AG04450 (cell line): Measurements from ENCODE around the gene NKX1-1. TPM values are rescaled to one million over a fixed set of nuclear protein-coding genes. Genes with fewer than 3 reads are reported as not detected.

ENCODE experiments used
- CTCF ChIA-PET: fragments of 300-600, 350-600 bp; formaldehyde crosslinking; extraction: SDS; loops from one replicate; lab custom pipeline; 2022; ENCODE audit warnings: antibody characterized with exemption, inconsistent platforms; lab: Charles Lee
- POLR2A ChIA-PET: fragments of 350-600 bp; formaldehyde crosslinking; extraction: SDS; loops from one replicate; lab custom pipeline; 2021; ENCODE audit warnings: antibody characterized with exemption, inconsistent platforms; lab: Yijun Ruan, JAX
- DNase-seq: peaks from one replicate; pipeline ENCODE4 v3.0.0-alpha.2; 2011; ENCODE audit warnings: low read depth, low spot score
- H3K27ac ChIP-seq: one replicate; pipeline ENCODE4 v1.5.1; 2012; ENCODE audit warnings: low read depth, low read length, control low read depth
- H3K27me3 ChIP-seq: one replicate; pipeline ENCODE4 v1.6.0; 2012; ENCODE audit warnings: low read length; ENCODE audit not compliant: control insufficient read depth, insufficient read depth
- H3K4me3 ChIP-seq: 2 replicates; pipeline ENCODE4 v1.5.1; 2011; ENCODE audit warnings: mild to moderate bottlenecking, low read depth, low read length, control low read depth
- H3K9me3 ChIP-seq: 2 replicates; pipeline ENCODE4 v1.5.1; 2012; ENCODE audit warnings: low read length; ENCODE audit not compliant: control insufficient read depth, insufficient read depth
- CTCF ChIP-seq: IDR thresholded peaks from 2 replicates; pipeline ENCODE4 v1.5.1; 2011; ENCODE audit warnings: low read depth, low read length, control low read depth, inconsistent platforms
- polyA plus RNA-seq: library from polyadenylated mRNA; depleted of rRNA; stranded (reverse); fragments of >200 nt; gene quantifications from 2 replicates; pipeline ENCODE4 v1.2.3, GENCODE V29; 2011

The NKX1-1 gene
- polyA plus RNA-seq, 1 experiment: not detected

GRCh38 chr4:1416051-1416947, 10.1 kb upstream of the NKX1-1 start:
- DNase-seq: no peak
- TF ChIP-seq CTCF: no peak
- ChIA-PET CTCF (no interaction called here), POLR2A (interaction anchor here (0.6 kb wide), 1 partner anchor 42 kb away, joined by 5 read pairs; no protein-coding TSS in a partner anchor)
- H3K27me3 ChIP-seq: peaks cover 36% of the 10 kb centered on the region
- peaks cover 16% of the 10 kb centered on the region for H3K9me3 ChIP-seq
- H3K4me3 ChIP-seq: no peak overlapping the region
- H3K27ac ChIP-seq: no peak overlapping the region

GRCh38 chr4:1415681-1415981, 9.4 kb upstream of the NKX1-1 start:
- no peak for DNase-seq
- Histone ChIP-seq H3K27ac (no peak overlapping the region), H3K4me3 (no peak overlapping the region), H3K27me3 (peaks cover 34% of the 10 kb centered on the region), H3K9me3 (peaks cover 20% of the 10 kb centered on the region)
- no peak for TF ChIP-seq CTCF
- CTCF ChIA-PET: no interaction called here
- POLR2A ChIA-PET: no interaction called here

GRCh38 chr4:1414831-1415680, 8.8 kb upstream of the NKX1-1 start:
- Histone ChIP-seq H3K4me3 (no peak overlapping the region), H3K9me3 (peaks cover 23% of the 10 kb centered on the region), H3K27me3 (peaks cover 36% of the 10 kb centered on the region), H3K27ac (no peak overlapping the region)
- DNase-seq: no peak
- TF ChIP-seq CTCF: no peak
- ChIA-PET POLR2A (no interaction called here), CTCF (no interaction called here)

- Histone ChIP-seq H3K27ac (no peak overlapping the region), H3K4me3 (no peak overlapping the region), H3K9me3 (peaks cover 23% of the 10 kb centered on the region), H3K27me3 (peaks cover 43% of the 10 kb centered on the region)
- no peak for TF ChIP-seq CTCF
- ChIA-PET CTCF (no interaction called here), POLR2A (no interaction called here)
- DNase-seq: no peak
Measured at GRCh38 chr4:1413687-1414479, 7.6 kb upstream of the NKX1-1 start.
